Trophoblast cell (in vitro differentiated cells and primary cell): ENCODE results near the gene GPR68. TPM values are rescaled to one million over a fixed set of nuclear protein-coding genes. Genes with fewer than 3 reads are reported as not detected.

Source experiments
- DNase-seq, 2 donors: peaks; one replicate each; pipeline ENCODE4 v3.0.0-alpha.2; 2016
- H2AFZ ChIP-seq: 2 replicates; pipeline ENCODE4 v1.6.1; 2013; ENCODE audit warnings: low read length, moderate library complexity, mild to moderate bottlenecking; ENCODE audit not compliant: insufficient read depth, poor library complexity
- H2AK5ac ChIP-seq: 2 replicates; pipeline ENCODE4 v1.6.1; 2013; ENCODE audit warnings: mild to moderate bottlenecking, low read length
- H2BK120ac ChIP-seq: 2 replicates; pipeline ENCODE4 v1.6.1; 2013; ENCODE audit warnings: low read length, mild to moderate bottlenecking, moderate library complexity; ENCODE audit not compliant: insufficient read depth, poor library complexity
- H2BK12ac ChIP-seq: 2 replicates; pipeline ENCODE4 v1.6.1; 2013; ENCODE audit warnings: mild to moderate bottlenecking, low read length, moderate library complexity
- H2BK5ac ChIP-seq: 2 replicates; pipeline ENCODE4 v1.6.1; 2013; ENCODE audit warnings: low read length, low read depth, moderate library complexity, mild to moderate bottlenecking; ENCODE audit not compliant: poor library complexity
- H3K14ac ChIP-seq: 2 replicates; pipeline ENCODE4 v1.6.1; 2013; ENCODE audit warnings: mild to moderate bottlenecking, low read length
- H3K18ac ChIP-seq: 2 replicates; pipeline ENCODE4 v1.6.1; 2013; ENCODE audit warnings: mild to moderate bottlenecking, low read length
- H3K23ac ChIP-seq: 2 replicates; pipeline ENCODE4 v1.6.1; 2013; ENCODE audit warnings: low read length
- H3K27ac ChIP-seq: 2 replicates; pipeline ENCODE4 v1.5.1; 2013; ENCODE audit warnings: low read depth, mild to moderate bottlenecking, inconsistent platforms, low read length, moderate library complexity
- H3K27me3 ChIP-seq: 2 replicates; pipeline ENCODE4 v1.6.1; 2013; ENCODE audit warnings: inconsistent platforms, mild to moderate bottlenecking, low read length, moderate library complexity; ENCODE audit not compliant: insufficient read depth
- H3K36me3 ChIP-seq, 2 experiments: 1 replicate in 1 of 2; 2 replicates in 1 of 2; pipeline ENCODE4 v1.6.1; 2013; ENCODE audit warnings: low read length in 2 of 2, mild to moderate bottlenecking in 2 of 2, moderate library complexity in 1 of 2; ENCODE audit not compliant: insufficient read depth in 2 of 2, control insufficient read depth in 1 of 2
- H3K4ac ChIP-seq: 2 replicates; pipeline ENCODE4 v1.6.1; 2013; ENCODE audit warnings: low read depth, mild to moderate bottlenecking, low read length, moderate library complexity
- H3K4me1 ChIP-seq, 2 experiments: 1 replicate in 1 of 2; 2 replicates in 1 of 2; pipeline ENCODE4 v1.6.1; 2013; ENCODE audit warnings: low read length in 2 of 2, mild to moderate bottlenecking in 2 of 2, moderate library complexity in 1 of 2; ENCODE audit not compliant: insufficient read depth in 2 of 2, control insufficient read depth in 1 of 2
- H3K4me2 ChIP-seq: 2 replicates; pipeline ENCODE4 v1.6.1; 2013; ENCODE audit warnings: inconsistent platforms, mild to moderate bottlenecking, low read length, moderate library complexity
- H3K4me3 ChIP-seq: 2 replicates; pipeline ENCODE4 v1.5.1; 2013; ENCODE audit warnings: mild to moderate bottlenecking, low read depth, low read length, inconsistent platforms
- H3K79me1 ChIP-seq: one replicate; pipeline ENCODE4 v1.6.1; 2013; ENCODE audit warnings: low read length
- H3K79me2 ChIP-seq: 2 replicates; pipeline ENCODE4 v1.6.1; 2013; ENCODE audit warnings: low read length, mild to moderate bottlenecking; ENCODE audit not compliant: control insufficient read depth, insufficient read depth, poor library complexity
- H3K9ac ChIP-seq: 2 replicates; pipeline ENCODE4 v1.6.1; 2013; ENCODE audit warnings: mild to moderate bottlenecking, low read length
- H3K9me3 ChIP-seq: 2 replicates; pipeline ENCODE4 v1.6.1; 2013; ENCODE audit warnings: low read depth, mild to moderate bottlenecking, control low read depth, inconsistent platforms, low read length; ENCODE audit not compliant: insufficient read depth
- H4K12ac ChIP-seq: 2 replicates; pipeline ENCODE4 v1.6.1; 2013; ENCODE audit warnings: low read depth, mild to moderate bottlenecking, low read length, moderate library complexity
- H4K8ac ChIP-seq: 2 replicates; pipeline ENCODE4 v1.6.1; 2013; ENCODE audit warnings: low read depth, mild to moderate bottlenecking, low read length, moderate library complexity
- H4K91ac ChIP-seq: one replicate; pipeline ENCODE4 v1.6.1; 2013; ENCODE audit warnings: low read depth, mild to moderate bottlenecking, low read length, moderate library complexity
- WGBS: extraction: QIAGEN DNeasy Blood & Tissue Kit; methylation state at CpG from one replicate; pipeline ENCODE4 v1.1.7; 2013; ENCODE audit warnings: missing lambda C conversion rate; ENCODE audit not compliant: insufficient read length, insufficient coverage; ENCODE audit errors: extremely low coverage; 5-methylcytosine and 5-hydroxymethylcytosine counted together
- polyA plus RNA-seq: library from polyadenylated mRNA; stranded (reverse); fragments of 200-250 nt; gene quantifications from 2 replicates; pipeline ENCODE4 v1.2.3, GENCODE V29; 2013

Gene GPR68, protein sequence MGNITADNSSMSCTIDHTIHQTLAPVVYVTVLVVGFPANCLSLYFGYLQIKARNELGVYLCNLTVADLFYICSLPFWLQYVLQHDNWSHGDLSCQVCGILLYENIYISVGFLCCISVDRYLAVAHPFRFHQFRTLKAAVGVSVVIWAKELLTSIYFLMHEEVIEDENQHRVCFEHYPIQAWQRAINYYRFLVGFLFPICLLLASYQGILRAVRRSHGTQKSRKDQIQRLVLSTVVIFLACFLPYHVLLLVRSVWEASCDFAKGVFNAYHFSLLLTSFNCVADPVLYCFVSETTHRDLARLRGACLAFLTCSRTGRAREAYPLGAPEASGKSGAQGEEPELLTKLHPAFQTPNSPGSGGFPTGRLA
- polyA plus RNA-seq = 1.4 TPM in 2 replicates

DNA sequence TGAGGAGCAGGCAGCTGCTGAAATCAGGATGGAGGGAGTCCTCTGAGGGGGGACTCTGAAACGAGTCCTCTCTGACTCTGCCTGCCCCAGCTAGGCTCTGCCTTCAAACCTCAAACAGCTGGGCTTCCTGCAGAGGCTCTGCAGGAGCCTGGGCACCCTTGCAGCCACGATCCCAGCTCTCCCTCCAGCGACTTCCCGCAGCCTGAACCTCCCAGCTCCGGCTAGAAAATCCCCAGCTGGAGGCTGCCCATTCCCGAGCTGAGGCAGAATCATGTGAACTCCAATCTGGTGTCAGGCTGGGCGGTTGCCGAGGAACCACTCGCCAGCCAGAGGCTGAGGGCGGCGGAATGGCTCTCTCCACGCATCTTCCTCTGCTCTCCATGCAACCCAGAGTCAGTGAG, at the start of gene GPR68:
Gene GPR68 (minus strand): TSS at position 204 of the 401 bp plus-strand sequence. CDS start 9,654 bp downstream, outside the sequence.
- Histone ChIP-seq H3K4me1 (peaks cover 0 to under 1% of the 10 kb centered on the region in 2 experiments), H3K79me2 (no peaks in the 10 kb centered on the region), H2BK120ac (no peak within 1 kb of the TSS), H2BK12ac (no peak within 1 kb of the TSS), H2BK5ac (no peak within 1 kb of the TSS), H3K27me3 (no peaks in the 10 kb centered on the region), H3K9ac (no peak within 1 kb of the TSS), H2AFZ (no peak within 1 kb of the TSS), H2AK5ac (no peak within 1 kb of the TSS), H3K79me1 (no peaks in the 10 kb centered on the region), H3K4ac (no peak within 1 kb of the TSS), H3K18ac (no peak within 1 kb of the TSS), H4K8ac (no peak within 1 kb of the TSS), H3K4me3 (no peak within 1 kb of the TSS), H4K12ac (no peak within 1 kb of the TSS), H4K91ac (no peak within 1 kb of the TSS), H3K36me3 (no peaks in the 10 kb centered on the region), H3K9me3 (no peaks in the 10 kb centered on the region), H3K14ac (no peak within 1 kb of the TSS), H3K23ac (no peak within 1 kb of the TSS), H3K4me2 (no peak within 1 kb of the TSS), H3K27ac (no peak within 1 kb of the TSS)
- WGBS = no CpG with 5 or more reads among the region's 12 CpGs
- peak in 1 of 2 donors; percentile 22 for DNase-seq

DNA sequence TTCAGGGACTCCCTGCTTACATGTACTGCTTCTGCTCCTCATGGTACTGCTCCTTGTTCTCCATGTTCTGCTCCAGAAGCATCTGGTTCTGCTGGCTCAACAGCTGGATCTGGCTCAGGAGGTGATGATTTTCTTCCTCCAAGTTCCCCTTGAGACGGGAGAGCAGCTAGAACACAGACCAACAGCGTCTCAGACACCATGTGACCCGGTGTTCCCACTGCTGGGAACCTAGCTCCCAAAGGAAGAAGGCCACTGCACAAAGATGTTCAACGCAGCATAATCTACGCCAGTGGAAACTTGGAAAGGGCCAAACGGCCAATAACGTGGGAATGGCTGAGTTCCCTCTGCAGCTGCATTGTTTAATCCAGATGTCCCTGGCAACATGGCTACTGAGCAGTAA, 49.6 kb upstream of the GPR68 start:
- no peak overlapping the region for H2BK12ac ChIP-seq
- no CpG with 5 or more reads among the region's 7 CpGs for WGBS
- H3K23ac ChIP-seq = no peak overlapping the region
- no peak overlapping the region for H4K8ac ChIP-seq
- no peak overlapping the region for H2BK120ac ChIP-seq
- H3K18ac ChIP-seq = no peak overlapping the region
- no peak overlapping the region for H3K9ac ChIP-seq
- H3K14ac ChIP-seq = no peak overlapping the region
- H3K4me2 ChIP-seq = no peak overlapping the region
- H3K27me3 ChIP-seq = no peaks in the 10 kb centered on the region
- H4K91ac ChIP-seq = no peak overlapping the region
- no peaks in the 10 kb centered on the region for H3K79me1 ChIP-seq
- peaks cover 0 to 2% of the 10 kb centered on the region in 2 experiments for H3K36me3 ChIP-seq
- no peak overlapping the region for H2AK5ac ChIP-seq
- no peak for DNase-seq
- H3K27ac ChIP-seq = no peak overlapping the region
- H3K4me3 ChIP-seq = no peak overlapping the region
- no peak overlapping the region for H2BK5ac ChIP-seq
- no peaks in the 10 kb centered on the region for H3K9me3 ChIP-seq
- no peak overlapping the region for H2AFZ ChIP-seq
- H3K4ac ChIP-seq = no peak overlapping the region
- H3K79me2 ChIP-seq = no peaks in the 10 kb centered on the region
- no peak overlapping the region for H4K12ac ChIP-seq
- peaks cover 8 to 10% of the 10 kb centered on the region in 2 experiments for H3K4me1 ChIP-seq

DNA sequence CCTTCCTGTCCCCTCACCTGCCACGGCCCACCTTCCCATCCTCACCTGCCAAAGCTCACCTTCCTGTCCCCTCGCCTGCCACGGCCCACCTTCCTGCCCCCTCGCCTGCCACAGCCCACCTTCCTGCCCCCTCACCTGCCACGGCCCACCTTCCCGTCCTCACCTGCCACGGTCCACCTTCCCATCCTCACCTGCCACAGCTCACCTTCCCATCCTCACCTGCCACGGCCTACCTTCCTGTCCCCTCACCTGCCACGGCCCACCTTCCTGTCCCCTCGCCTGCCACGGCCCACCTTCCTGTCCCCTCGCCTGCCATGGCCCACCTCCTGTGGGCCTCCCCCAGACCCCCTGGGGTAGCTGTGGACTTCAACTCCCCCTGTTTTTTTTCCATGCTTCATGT, 48.8 kb upstream of the GPR68 start:
- H2AK5ac ChIP-seq = no peak overlapping the region
- H4K8ac ChIP-seq = no peak overlapping the region
- H3K27me3 ChIP-seq = no peaks in the 10 kb centered on the region
- H3K9me3 ChIP-seq = no peaks in the 10 kb centered on the region
- H3K4ac ChIP-seq = no peak overlapping the region
- H3K36me3 ChIP-seq = peaks cover 1 to 5% of the 10 kb centered on the region in 2 experiments
- H2AFZ ChIP-seq = no peak overlapping the region
- no peak overlapping the region for H2BK12ac ChIP-seq
- H3K4me3 ChIP-seq = peak overlapping the region; percentile 38
- H4K91ac ChIP-seq = no peak overlapping the region
- no peaks in the 10 kb centered on the region for H3K79me2 ChIP-seq
- WGBS = no CpG with 5 or more reads among the region's 12 CpGs
- H3K23ac ChIP-seq = no peak overlapping the region
- H3K79me1 ChIP-seq = no peaks in the 10 kb centered on the region
- H3K18ac ChIP-seq = no peak overlapping the region
- no peak overlapping the region for H2BK5ac ChIP-seq
- no peak overlapping the region for H2BK120ac ChIP-seq
- H3K4me1 ChIP-seq = peaks cover 8 to 10% of the 10 kb centered on the region in 2 experiments
- H3K9ac ChIP-seq = no peak overlapping the region
- H3K14ac ChIP-seq = no peak overlapping the region
- no peak overlapping the region for H3K27ac ChIP-seq
- H4K12ac ChIP-seq = no peak overlapping the region
- no peak for DNase-seq
- H3K4me2 ChIP-seq = no peak overlapping the region

DNA sequence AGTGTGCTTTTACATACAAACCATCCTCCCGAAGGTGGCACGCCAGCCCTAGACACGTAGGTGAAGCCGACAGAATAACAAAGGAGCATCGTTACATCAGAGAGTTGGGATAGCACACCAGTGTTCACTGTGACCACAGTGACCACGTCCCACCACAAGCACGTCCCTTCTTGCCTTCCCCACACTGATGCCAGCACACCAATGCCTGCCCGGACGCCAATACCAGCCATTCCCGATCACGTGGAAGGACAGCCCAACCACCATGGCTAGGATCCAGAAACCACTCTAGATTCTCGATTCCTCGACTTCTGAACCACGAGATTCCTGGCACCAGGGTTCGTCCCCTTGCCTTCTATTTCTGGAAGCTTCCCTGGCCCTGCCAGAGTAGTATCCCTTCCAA, 48.0 kb upstream of the GPR68 start:
- H2BK12ac ChIP-seq = no peak overlapping the region
- H3K79me1 ChIP-seq = no peaks in the 10 kb centered on the region
- H3K9ac ChIP-seq = no peak overlapping the region
- no peak overlapping the region for H3K4ac ChIP-seq
- no peak overlapping the region for H3K18ac ChIP-seq
- H3K27ac ChIP-seq = no peak overlapping the region
- no peaks in the 10 kb centered on the region for H3K79me2 ChIP-seq
- no peaks in the 10 kb centered on the region for H3K27me3 ChIP-seq
- H3K4me1 ChIP-seq = peaks cover 7 to 10% of the 10 kb centered on the region in 2 experiments
- no peak overlapping the region for H2BK120ac ChIP-seq
- H3K23ac ChIP-seq = no peak overlapping the region
- no peak overlapping the region for H2AFZ ChIP-seq
- no peak overlapping the region for H2AK5ac ChIP-seq
- WGBS = no CpG with 5 or more reads among the region's 15 CpGs
- peaks cover 3 to 5% of the 10 kb centered on the region in 2 experiments for H3K36me3 ChIP-seq
- no peak overlapping the region for H4K8ac ChIP-seq
- H4K12ac ChIP-seq = no peak overlapping the region
- H3K14ac ChIP-seq = no peak overlapping the region
- no peak overlapping the region for H2BK5ac ChIP-seq
- H3K9me3 ChIP-seq = no peaks in the 10 kb centered on the region
- H3K4me3 ChIP-seq = no peak overlapping the region
- no peak overlapping the region for H3K4me2 ChIP-seq
- no peak for DNase-seq
- H4K91ac ChIP-seq = no peak overlapping the region
